IMR-90 (cell line): Measurements from ENCODE around the gene DENND6B. TPM values are rescaled to one million over a fixed set of nuclear protein-coding genes. Genes with fewer than 3 reads are reported as not detected.

Experiments
- ATAC-seq: fragments of 200-7000 bp; cut with Tn5 transposase; 2 replicates; pipeline ENCODE4 v1.9.1; 2020; ENCODE audit warnings: low read depth, mild to moderate bottlenecking, moderate library complexity
- BruUV-seq: library from RNA; stranded (reverse); fragments of 400-500 nt; replicated peaks from 2 replicates; lab custom pipeline; 2021; lab: Mats Ljungman, UMichigan
- CTCF ChIA-PET: fragments of 300-600 bp; formaldehyde crosslinking; extraction: SDS; loops from one replicate; lab custom pipeline; 2021; ENCODE audit warnings: antibody characterized with exemption; lab: Yijun Ruan, JAX
- POLR2A ChIA-PET: fragments of 300-600 bp; sonication (Branson Sonifier 250); formaldehyde crosslinking; loops from one replicate; lab custom pipeline; 2022; ENCODE audit warnings: antibody characterized with exemption; ENCODE audit not compliant: unreplicated experiment; lab: Charles Lee
- DNase-seq: peaks from one replicate; pipeline ENCODE4 v3.0.0; 2013
- H2AFZ ChIP-seq: replicated peaks from 2 replicates; pipeline ENCODE3; 2013; ENCODE audit warnings: low read length, mild to moderate bottlenecking; ENCODE audit not compliant: poor library complexity
- H2AK5ac ChIP-seq: 2 replicates; pipeline ENCODE4 v1.6.1; 2013; ENCODE audit warnings: low read depth, low read length, inconsistent platforms
- H2AK9ac ChIP-seq: replicated peaks from 2 replicates; pipeline ENCODE3; 2013; ENCODE audit warnings: mild to moderate bottlenecking, low read depth, low read length, moderate library complexity; ENCODE audit not compliant: poor library complexity
- H2BK120ac ChIP-seq: 2 replicates; pipeline ENCODE4 v1.6.1; 2013; ENCODE audit warnings: low read depth, low read length, inconsistent platforms
- H2BK15ac ChIP-seq: 3 replicates; pipeline ENCODE4 v1.6.1; 2013; ENCODE audit warnings: low read depth, low read length, inconsistent platforms
- H2BK20ac ChIP-seq: 2 replicates; pipeline ENCODE4 v1.6.1; 2013; ENCODE audit warnings: low read depth, mild to moderate bottlenecking, inconsistent platforms, low read length, moderate library complexity
- H2BK5ac ChIP-seq: 2 replicates; pipeline ENCODE4 v1.6.1; 2013; ENCODE audit warnings: mild to moderate bottlenecking, low read depth, low read length, inconsistent platforms; ENCODE audit not compliant: poor library complexity, severe bottlenecking
- H3K14ac ChIP-seq: replicated peaks from 2 replicates; pipeline ENCODE4 v1.6.1; 2013; ENCODE audit warnings: low read depth, low read length, inconsistent platforms
- H3K18ac ChIP-seq: 2 replicates; pipeline ENCODE4 v1.6.1; 2013; ENCODE audit warnings: low read depth, low read length, control low read depth
- H3K23ac ChIP-seq: 2 replicates; pipeline ENCODE4 v1.6.1; 2013; ENCODE audit warnings: low read depth, low read length, inconsistent platforms
- H3K27ac ChIP-seq: 2 replicates; pipeline ENCODE4 v1.5.1; 2013; ENCODE audit warnings: mild to moderate bottlenecking, control low read depth, low read length; ENCODE audit not compliant: insufficient read depth
- H3K27me3 ChIP-seq: 2 replicates; pipeline ENCODE4 v1.6.1; 2013; ENCODE audit warnings: low read length; ENCODE audit not compliant: control insufficient read depth, insufficient read depth
- H3K36me3 ChIP-seq: 2 replicates; pipeline ENCODE4 v1.6.1; 2013; ENCODE audit warnings: low read length, mixed read lengths; ENCODE audit not compliant: control insufficient read depth, insufficient read depth
- H3K4ac ChIP-seq: 2 replicates; pipeline ENCODE4 v1.6.1; 2013; ENCODE audit warnings: low read depth, low read length, inconsistent platforms
- H3K4me1 ChIP-seq: 2 replicates; pipeline ENCODE4 v1.6.1; 2013; ENCODE audit warnings: low read length, mixed read lengths; ENCODE audit not compliant: control insufficient read depth, insufficient read depth
- H3K4me2 ChIP-seq: 2 replicates; pipeline ENCODE4 v1.6.1; 2013; ENCODE audit warnings: low read depth, mild to moderate bottlenecking, control low read depth, low read length, moderate library complexity
- H3K4me3 ChIP-seq: 2 replicates; pipeline ENCODE4 v1.5.1; 2013; ENCODE audit warnings: low read depth, mild to moderate bottlenecking, control low read depth, low read length, moderate library complexity; ENCODE audit not compliant: insufficient read depth
- H3K56ac ChIP-seq: 2 replicates; pipeline ENCODE4 v1.6.1; 2013; ENCODE audit warnings: low read length, inconsistent platforms; ENCODE audit not compliant: insufficient read depth; ENCODE audit errors: extremely low read depth
- H3K79me1 ChIP-seq, 2 experiments: 2 replicates each; pipeline ENCODE4 v1.6.1; 2013; ENCODE audit warnings: low read length in 2 of 2, inconsistent platforms in 1 of 2, low read depth in 1 of 2
- H3K9ac ChIP-seq: 2 replicates; pipeline ENCODE4 v1.6.1; 2013; ENCODE audit warnings: low read depth, low read length, control low read depth
- H3K9me1 ChIP-seq: 2 replicates; pipeline ENCODE4 v1.6.1; 2013; ENCODE audit warnings: low read length, inconsistent platforms; ENCODE audit not compliant: insufficient read depth
- H3K9me3 ChIP-seq: 2 replicates; pipeline ENCODE4 v1.6.1; 2013; ENCODE audit warnings: low read length; ENCODE audit not compliant: control insufficient read depth, insufficient read depth
- H4K20me1 ChIP-seq: 2 replicates; pipeline ENCODE4 v1.6.1; 2013; ENCODE audit warnings: low read length, inconsistent platforms; ENCODE audit not compliant: insufficient read depth
- H4K5ac ChIP-seq: 2 replicates; pipeline ENCODE4 v1.6.1; 2013; ENCODE audit warnings: mild to moderate bottlenecking, low read depth, low read length, control low read depth
- H4K8ac ChIP-seq, 2 experiments: 2 replicates each; pipeline ENCODE4 v1.6.1; 2013; ENCODE audit warnings: low read depth in 2 of 2, low read length in 2 of 2, control low read depth in 1 of 2, inconsistent platforms in 1 of 2
- H4K91ac ChIP-seq: 2 replicates; pipeline ENCODE4 v1.6.1; 2013; ENCODE audit warnings: low read depth, low read length, inconsistent platforms; ENCODE audit not compliant: insufficient read depth
- CEBPB ChIP-seq: IDR thresholded peaks from 2 replicates; pipeline ENCODE4 v1.6.1; 2012; ENCODE audit warnings: low read depth, low read length, improper control_type of control experiment
- MAFK ChIP-seq: IDR thresholded peaks from 2 replicates; pipeline ENCODE4 v1.6.1; 2012; ENCODE audit warnings: low read depth, low read length, improper control_type of control experiment
- NFE2L2 ChIP-seq: fragments of 150-350 bp; IDR thresholded peaks from 2 replicates; pipeline ENCODE4 v1.6.1; 2016; ENCODE audit warnings: low read depth, mild to moderate bottlenecking, low read length
- POLR2A ChIP-seq: IDR thresholded peaks from 2 replicates; pipeline ENCODE4 v1.6.1; 2012; ENCODE audit warnings: mild to moderate bottlenecking, low read depth, low read length
- RAD21 ChIP-seq: IDR thresholded peaks from 2 replicates; pipeline ENCODE4 v1.6.1; 2012; ENCODE audit warnings: low read length, improper control_type of control experiment
- RCOR1 ChIP-seq: IDR thresholded peaks from 2 replicates; pipeline ENCODE4 v1.6.1; 2012; ENCODE audit warnings: mild to moderate bottlenecking, low read length, improper control_type of control experiment; ENCODE audit not compliant: insufficient replicate concordance
- RFX5 ChIP-seq: IDR thresholded peaks from 2 replicates; pipeline ENCODE4 v1.8.0; 2012; ENCODE audit warnings: low read depth, mild to moderate bottlenecking, low read length, moderate library complexity
- SMC3 ChIP-seq: fragments of 150-350 bp; IDR thresholded peaks from 2 replicates; pipeline ENCODE4 v1.6.1; 2016; ENCODE audit warnings: low read depth, mild to moderate bottlenecking, antibody characterized with exemption, low read length, moderate library complexity
- WGBS, 2 experiments: methylation state at CpG; one replicate each; pipeline versions ENCODE4 v1.1.5 to v1.1.7; 2013; ENCODE audit warnings: missing lambda C conversion rate in 2 of 2; ENCODE audit not compliant: insufficient read length in 1 of 2; ENCODE audit errors: extremely low coverage in 2 of 2; 5-methylcytosine and 5-hydroxymethylcytosine counted together
- dilution Hi-C: fragments of 300-500 bp; cut with HindIII; formaldehyde crosslinking; loops from one replicate; pipeline ENCODE4 v1.14.3; 2018; ENCODE audit warnings: low sequenced_read_pairs; ENCODE audit not compliant: unreplicated experiment
- in situ Hi-C: fragments of 300-500 bp; cut with MboI; formaldehyde crosslinking; loops from 3 replicates; pipeline ENCODE4 v1.14.3; 2019; ENCODE audit warnings: low sequenced_read_pairs, inconsistent platforms, mixed read lengths
- intact Hi-C: fragments of 100-400 bp; cut with micrococcal nuclease; formaldehyde crosslinking; loops from 2 replicates; pipeline ENCODE4 v1.10.0; 2022
- polyA plus RNA-seq, 3 experiments: library from polyadenylated mRNA; depleted of rRNA; stranded (reverse); fragments of >200 nt; gene quantifications; 2 replicates each; pipeline ENCODE4 v1.2.3, GENCODE V29; 2012; ENCODE audit warnings: low replicate concordance in 1 of 3
- total RNA-seq: library from RNA; depleted of rRNA; stranded (reverse); fragments of >200 nt; gene quantifications from 2 replicates; pipeline ENCODE4 v1.2.3, GENCODE V29; 2012
- TF ChIP-seq, protein P1 (sequence below): fragments of 150-350 bp; IDR thresholded peaks from 2 replicates; pipeline ENCODE4 v1.6.1; 2016; ENCODE audit warnings: low read depth, mild to moderate bottlenecking, low read length, moderate library complexity, borderline replicate concordance
- TF ChIP-seq, protein P2 (sequence below): fragments of 150-350 bp; IDR thresholded peaks from 2 replicates; pipeline ENCODE4 v1.6.1; 2017; ENCODE audit warnings: mild to moderate bottlenecking, antibody characterized with exemption, low read length, low read depth
- TF ChIP-seq, protein P3 (sequence below): conservative IDR thresholded peaks from 2 replicates; pipeline ENCODE4 v1.5.1; 2012; ENCODE audit warnings: mild to moderate bottlenecking, low read depth, low read length, improper control_type of control experiment

Gene DENND6B
- total and polyA plus RNA-seq, 2 of the 4 experiments (the other 2 are of a cell fraction) = 0.36 to 4.9 TPM

DNA sequence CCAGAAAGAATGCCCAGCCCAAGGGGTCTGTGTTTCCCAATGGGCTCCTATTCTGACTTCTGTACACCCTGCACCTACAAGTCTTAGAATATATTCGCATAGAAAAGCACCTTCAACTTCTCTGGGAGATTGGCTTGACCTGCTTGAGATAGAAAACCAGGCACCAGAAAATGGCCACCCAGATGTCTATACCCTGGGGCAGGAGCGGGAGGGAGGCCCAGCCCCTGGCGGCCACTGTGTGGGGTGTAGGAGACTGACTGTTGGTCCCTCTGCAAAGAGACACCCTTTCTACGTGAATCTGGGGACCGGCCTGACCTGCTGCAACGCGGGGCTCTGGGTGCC, 8.5 kb downstream of the DENND6B start:
- Histone ChIP-seq H3K23ac (no peak overlapping the region), H4K20me1 (no peaks in the 10 kb centered on the region), H3K14ac (no peak overlapping the region), H3K4me2 (no peak overlapping the region), H3K27ac (no peak overlapping the region), H3K27me3 (peaks cover 3% of the 10 kb centered on the region; the same call in 1 of the 2 replicates), H4K5ac (no peak overlapping the region), H2BK15ac (no peak overlapping the region), H3K4ac (no peak overlapping the region), H4K91ac (no peak overlapping the region), H2BK120ac (no peak overlapping the region), H3K4me3 (no peak overlapping the region), H3K36me3 (no peaks in the 10 kb centered on the region), H3K9me3 (no peaks in the 10 kb centered on the region), H3K4me1 (no peaks in the 10 kb centered on the region), H3K56ac (no peak overlapping the region), H3K9me1 (no peaks in the 10 kb centered on the region), H3K18ac (no peak overlapping the region), H3K79me1 (no peaks in the 10 kb centered on the region), H4K8ac (no peak overlapping the region), H2AK5ac (no peak overlapping the region), H3K9ac (no peak overlapping the region), H2BK20ac (no peak overlapping the region), H2AK9ac (no peak overlapping the region), H2AFZ (no peak overlapping the region), H2BK5ac (no peak overlapping the region)
- CTCF ChIA-PET = no interaction called here
- in situ Hi-C loops (no loop called here), dilution Hi-C loops (no loop called here), intact Hi-C loops (no loop called here)
- BruUV-seq = no TSS peak
- DNase-seq (no peak), ATAC-seq (no peak)
- TF ChIP-seq RCOR1 (no peak), RAD21 (no peak), RFX5 (no peak), POLR2A (no peak), MAFK (no peak), CEBPB (no peak), NFE2L2 (no peak), SMC3 (no peak)
- TF ChIP-seq, protein P1, sequence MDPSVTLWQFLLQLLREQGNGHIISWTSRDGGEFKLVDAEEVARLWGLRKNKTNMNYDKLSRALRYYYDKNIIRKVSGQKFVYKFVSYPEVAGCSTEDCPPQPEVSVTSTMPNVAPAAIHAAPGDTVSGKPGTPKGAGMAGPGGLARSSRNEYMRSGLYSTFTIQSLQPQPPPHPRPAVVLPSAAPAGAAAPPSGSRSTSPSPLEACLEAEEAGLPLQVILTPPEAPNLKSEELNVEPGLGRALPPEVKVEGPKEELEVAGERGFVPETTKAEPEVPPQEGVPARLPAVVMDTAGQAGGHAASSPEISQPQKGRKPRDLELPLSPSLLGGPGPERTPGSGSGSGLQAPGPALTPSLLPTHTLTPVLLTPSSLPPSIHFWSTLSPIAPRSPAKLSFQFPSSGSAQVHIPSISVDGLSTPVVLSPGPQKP = no peak
- TF ChIP-seq, protein P2, sequence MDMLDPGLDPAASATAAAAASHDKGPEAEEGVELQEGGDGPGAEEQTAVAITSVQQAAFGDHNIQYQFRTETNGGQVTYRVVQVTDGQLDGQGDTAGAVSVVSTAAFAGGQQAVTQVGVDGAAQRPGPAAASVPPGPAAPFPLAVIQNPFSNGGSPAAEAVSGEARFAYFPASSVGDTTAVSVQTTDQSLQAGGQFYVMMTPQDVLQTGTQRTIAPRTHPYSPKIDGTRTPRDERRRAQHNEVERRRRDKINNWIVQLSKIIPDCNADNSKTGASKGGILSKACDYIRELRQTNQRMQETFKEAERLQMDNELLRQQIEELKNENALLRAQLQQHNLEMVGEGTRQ = no peak
- TF ChIP-seq, protein P3, sequence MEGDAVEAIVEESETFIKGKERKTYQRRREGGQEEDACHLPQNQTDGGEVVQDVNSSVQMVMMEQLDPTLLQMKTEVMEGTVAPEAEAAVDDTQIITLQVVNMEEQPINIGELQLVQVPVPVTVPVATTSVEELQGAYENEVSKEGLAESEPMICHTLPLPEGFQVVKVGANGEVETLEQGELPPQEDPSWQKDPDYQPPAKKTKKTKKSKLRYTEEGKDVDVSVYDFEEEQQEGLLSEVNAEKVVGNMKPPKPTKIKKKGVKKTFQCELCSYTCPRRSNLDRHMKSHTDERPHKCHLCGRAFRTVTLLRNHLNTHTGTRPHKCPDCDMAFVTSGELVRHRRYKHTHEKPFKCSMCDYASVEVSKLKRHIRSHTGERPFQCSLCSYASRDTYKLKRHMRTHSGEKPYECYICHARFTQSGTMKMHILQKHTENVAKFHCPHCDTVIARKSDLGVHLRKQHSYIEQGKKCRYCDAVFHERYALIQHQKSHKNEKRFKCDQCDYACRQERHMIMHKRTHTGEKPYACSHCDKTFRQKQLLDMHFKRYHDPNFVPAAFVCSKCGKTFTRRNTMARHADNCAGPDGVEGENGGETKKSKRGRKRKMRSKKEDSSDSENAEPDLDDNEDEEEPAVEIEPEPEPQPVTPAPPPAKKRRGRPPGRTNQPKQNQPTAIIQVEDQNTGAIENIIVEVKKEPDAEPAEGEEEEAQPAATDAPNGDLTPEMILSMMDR = no peak
- POLR2A ChIA-PET = no interaction called here
- WGBS, 2 experiments = 70% methylated on average over 5 of the region's 7 CpGs; no CpG with 5 or more reads in 1 of the 2 experiments
